Stimulated activated CD4-positive, alpha-beta T cell treated with anti-CD3 and anti-CD28 coated beads, Interleukin-1b, Interleukin-23, amount 100 ng/mL, for 1 hour (primary cell): ENCODE data around the gene ERICH6B.

Experiments
- DNase-seq, 2 donors: peaks; one replicate each; pipeline ENCODE4 v3.0.0-alpha.2; 2020; ENCODE audit warnings: low read depth in 2 of 2

ERICH6B gene

DNA sequence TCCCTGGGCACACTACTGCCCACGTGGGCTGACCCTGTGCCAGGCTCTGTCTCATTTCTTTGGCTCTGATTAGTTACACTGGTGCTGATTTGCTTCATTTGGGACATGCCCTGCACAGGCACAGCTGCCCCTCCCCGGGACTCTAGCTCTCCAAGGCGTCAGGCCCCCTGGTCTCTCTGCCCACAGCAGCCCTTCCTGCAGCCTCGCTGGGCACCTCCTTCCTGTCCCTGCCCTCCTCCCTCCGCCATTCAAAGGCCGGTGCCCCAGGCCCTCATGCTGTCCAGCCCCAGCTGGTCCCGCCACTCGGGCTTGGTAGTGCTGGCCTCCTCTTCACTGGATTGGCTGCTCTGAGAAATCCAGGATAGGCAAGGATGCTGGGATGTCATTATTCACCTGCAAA is 73.1 kb downstream of the ERICH6B start:
- no peak for DNase-seq

DNA sequence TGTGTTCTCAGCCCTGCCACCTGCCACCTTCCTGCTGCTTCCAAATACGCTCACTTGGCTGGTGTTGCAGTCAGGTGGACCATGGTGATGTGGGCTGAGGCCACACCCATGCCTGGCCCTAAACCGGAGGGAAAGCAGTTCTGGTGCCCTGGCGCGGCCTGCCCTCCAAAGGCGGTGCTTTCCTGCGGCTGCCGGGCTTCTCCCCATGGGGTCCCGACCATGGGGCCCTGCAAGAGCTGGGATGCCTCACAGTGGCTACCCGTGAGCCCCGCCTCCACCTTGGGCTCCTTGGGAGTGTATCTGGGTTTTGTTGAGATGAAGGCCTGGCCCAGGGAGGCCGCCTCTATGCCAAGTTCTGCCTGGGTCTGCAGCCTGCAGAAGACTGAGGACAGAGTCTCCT is 73.7 kb downstream of the ERICH6B start:
- no peak for DNase-seq

DNA sequence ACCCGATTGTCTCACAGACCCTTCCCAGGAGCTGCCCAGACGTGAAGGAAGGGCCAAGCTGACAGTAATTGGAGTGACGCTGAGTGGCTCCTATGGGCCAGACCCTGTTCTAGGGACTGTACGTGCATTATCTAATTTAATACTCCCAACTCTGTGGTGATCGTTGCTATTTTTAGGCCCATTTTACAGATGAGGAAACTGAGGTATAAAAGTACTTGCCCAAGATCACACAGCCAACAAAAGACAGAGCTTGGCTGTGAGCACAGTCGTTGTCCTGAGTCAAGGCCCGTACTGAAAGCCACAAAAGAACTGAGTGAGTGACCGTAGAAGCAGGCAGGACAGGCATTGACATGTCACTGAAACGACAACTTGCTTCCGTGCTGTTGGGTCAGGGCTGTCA is 74.7 kb downstream of the ERICH6B start:
- no peak for DNase-seq

DNA sequence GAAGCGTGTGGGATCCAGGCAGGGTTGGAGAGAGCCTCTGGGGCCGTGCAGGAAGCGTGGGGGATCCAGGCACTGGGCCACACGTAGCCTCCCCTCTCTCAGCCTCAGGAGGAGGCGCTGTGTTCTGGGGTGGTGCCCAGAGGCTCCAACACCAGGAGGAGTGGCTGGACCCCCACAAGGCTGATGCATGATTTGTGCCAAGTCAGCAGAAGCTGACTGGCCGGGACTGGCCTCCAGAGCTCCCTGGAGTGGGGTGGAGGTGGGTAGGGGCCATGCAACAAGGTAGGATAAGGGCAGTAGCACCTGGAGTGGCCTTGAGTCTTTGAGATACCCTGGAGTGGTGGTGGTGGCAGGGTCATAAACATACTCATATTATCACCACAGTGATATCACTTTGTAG is 75.3 kb downstream of the ERICH6B start:
- no peak for DNase-seq

DNA sequence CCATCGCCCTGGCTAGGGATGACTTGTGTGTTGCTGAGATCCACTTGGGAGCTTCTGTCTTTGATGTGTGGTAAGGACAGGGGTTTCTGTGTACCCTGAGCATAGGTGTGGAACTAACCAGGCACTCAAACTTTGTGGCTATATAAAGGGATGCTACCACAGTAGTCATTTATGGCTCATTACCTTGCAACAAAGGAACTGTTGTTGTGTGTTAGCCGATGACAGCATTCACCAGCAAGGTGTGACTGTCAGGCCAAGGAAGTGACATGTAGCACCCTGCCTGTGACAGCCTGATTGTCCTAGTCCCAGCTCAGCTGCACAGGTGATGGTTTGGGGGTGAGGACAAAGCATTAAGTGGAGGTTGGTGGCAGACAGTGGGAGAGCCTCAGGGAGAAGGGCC is 77.2 kb downstream of the ERICH6B start:
- no peak for DNase-seq

DNA sequence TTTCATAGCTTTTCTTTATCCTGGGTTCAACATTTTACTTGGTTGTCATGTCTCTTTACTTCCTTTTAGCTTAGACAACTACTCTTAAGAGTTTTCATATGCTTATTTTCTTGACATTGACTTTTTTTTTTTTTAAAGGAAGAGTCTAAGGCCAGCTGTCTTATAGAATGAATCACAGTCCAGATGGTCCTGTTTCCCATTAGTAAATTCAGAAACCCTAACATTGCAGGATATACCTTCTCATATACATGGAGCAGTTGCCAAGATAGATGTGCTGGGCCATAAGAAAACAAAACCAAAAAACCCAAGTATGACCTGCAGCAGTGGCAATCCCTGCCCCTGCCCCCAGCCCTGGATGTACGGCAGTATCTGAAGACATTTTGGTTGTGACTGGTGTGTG is 78.0 kb downstream of the ERICH6B start:
- DNase-seq: no peak

DNA sequence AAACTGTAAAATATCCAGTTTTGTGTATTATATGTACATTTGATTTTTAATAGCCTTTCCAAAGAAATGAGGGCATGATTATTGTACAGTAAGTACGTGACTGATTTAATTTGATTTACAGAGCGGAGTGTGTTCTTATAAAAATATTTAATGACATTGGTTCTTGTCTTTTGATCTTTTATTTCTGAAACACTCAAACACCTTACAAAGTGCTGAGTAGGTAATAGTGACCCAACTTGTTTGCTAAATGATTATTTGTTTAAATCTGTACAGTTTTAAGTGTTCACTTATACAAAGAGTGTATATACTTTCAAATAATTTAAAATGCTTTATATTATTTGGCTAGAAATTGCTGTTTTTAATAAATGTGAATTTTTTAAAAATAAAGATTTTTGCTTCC is 79.3 kb downstream of the ERICH6B start:
- DNase-seq: no peak

DNA sequence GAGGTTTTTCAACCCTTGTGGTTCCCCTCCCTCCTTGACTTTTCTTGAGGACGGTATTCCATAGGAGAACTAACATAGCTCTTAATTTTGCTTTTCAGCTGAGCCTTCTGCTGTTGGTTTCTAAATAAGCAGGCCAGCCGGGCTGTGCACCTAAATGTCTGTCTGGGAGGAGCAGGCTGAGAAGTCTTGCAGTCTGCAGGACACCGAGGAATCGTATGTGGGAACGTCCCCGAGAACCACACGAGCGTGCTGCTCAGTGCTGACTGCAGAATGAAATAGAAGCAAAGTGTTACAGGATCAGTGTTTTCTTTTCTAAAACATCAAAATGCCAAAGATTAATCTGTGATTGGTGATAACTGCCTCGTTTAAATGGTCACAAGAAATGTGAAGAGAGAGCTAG is 80.9 kb downstream of the ERICH6B start:
- DNase-seq: no peak

DNA sequence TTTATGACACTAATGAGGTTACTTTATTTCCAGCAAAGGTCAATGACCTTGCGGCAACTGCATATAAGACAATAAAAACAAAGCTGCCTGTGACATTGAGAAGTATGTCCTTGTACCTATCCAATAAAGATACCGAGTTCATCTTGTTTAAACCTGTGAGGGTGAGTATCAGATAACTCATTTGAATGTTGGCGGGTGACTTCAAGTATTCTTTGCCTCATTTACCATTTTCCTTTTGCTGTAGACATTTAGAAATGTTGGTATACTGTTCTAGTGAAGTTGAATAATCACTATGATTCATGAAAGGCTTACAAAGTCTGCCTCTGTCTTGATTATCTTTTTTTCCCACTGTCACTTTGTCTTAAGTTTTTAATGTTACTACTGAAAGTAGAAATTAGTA is 85.8 kb downstream of the ERICH6B start:
- DNase-seq: no peak

DNA sequence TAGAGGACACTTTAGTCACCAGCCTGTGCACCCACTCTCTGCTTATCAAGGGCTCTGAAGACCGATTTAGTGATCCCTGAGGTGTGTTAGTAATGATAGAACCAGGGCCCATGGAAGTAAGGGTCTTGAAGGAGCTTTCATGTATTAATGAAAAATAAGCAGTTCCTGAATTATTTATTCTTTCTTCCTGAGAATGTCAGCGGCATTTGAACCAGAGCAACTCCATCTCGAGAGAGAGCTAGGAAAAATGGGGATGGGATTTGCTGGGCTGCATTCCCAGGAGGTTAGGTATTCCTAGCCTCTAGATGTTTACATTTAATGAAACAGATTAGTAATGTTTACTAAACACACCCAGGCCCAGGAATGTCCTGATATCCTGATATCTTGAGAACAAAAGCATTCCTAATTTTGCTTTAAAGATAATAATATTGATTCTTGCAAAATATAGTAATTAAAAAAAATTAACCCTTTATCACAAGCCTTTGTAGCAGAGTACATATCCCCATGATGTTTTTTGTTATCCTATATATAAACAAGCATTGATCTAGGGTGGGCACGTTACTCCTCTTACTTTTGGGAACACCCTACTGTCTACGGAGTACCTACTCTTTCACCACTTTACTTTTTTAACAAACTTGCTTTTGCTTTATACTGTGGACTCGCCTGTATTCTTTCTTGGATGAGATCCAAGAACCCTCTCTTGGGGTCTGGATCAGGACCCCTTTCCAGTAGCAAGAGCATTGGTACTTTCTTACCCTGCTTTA is 87.7 kb downstream of the ERICH6B start:
- no peak for DNase-seq

DNA sequence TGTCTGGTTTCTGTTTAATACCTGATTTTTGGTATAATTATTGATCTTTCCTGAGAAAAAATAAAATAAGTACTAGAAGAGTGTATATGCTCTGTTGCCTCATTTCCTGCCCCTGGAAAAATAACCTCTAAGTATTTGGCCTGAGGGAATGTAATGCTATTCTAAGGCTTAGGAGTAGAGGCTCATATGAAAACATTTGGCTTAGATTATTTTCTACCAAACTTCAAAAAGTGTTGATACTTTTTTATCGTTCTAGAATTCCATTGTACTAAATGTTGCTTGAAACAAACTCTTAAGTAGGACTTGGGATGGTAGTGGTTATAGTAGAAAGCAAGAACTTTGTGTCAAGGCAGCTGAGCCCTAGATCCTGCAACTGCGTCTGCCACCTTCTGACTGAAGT is 93.0 kb downstream of the ERICH6B start:
- DNase-seq: no peak

DNA sequence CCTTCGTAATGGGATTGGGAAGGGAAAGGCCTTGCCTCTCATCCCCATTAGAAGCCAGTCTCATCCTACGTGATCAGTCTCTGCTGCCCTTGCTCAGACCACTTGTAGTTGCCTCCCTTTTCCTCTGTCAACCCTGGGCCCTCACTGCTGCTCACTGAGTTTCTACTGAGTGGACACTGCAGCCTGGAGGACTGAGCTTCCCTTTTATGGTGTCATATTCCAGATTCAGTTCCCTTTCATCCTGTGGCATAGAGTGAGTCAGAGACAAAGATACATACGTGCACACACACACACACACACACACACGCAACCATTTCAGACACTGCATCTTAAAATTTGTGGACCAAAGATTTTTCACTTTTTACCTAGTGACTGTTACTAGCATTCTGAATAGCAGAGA is 94.2 kb downstream of the ERICH6B start:
- no peak for DNase-seq

DNA sequence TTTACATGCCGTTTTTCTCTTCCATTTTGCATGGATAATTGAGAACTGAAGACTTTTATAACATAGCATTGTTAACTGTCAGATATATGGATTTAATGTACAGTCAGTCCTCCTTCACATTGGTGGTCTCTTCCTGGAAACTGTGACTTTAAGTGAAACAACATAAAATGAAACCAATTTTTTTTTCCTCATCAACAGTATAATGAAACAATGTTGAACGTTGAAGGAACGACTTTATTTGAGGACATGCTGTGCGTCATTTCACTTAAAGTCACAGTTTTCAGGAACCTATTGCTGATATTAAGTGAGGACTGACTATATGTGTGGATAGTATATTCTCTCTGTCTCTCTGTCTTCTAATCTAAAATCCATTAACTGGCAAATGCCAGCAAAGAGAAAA is 96.0 kb downstream of the ERICH6B start:
- no peak for DNase-seq

DNA sequence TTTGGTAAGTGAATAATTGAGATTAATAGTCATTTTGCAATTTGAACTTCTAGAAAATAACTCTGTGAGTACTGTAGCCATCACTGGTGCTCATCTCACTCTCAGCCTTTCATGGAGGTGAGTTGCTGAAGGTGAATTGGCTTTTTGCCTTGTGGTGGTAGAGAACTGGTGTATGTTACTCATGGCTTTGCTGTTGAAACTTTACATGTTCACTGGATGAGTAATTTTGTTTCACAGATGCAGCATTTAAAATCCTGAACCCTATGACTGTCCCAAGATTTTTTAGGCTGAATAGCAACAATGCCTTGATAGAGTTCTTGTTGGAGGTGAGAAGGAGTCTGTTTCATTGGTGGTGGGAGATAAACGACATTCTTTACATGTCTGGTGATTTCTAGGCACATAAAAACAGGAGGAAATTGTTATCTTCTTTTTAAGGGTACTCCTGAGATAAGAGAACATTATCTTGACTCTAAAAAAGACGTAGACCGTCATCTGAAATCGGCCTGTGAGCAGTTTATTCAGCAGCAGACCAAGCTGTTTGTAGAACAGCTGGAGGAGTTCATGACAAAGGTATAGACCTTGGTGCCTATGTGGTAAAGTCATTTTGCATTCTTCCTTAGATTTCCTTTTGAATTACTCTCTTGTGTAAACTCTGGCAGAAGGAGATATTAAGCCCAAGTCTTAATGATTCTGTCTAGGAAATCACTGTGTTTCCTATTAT is 96.9 kb downstream of the ERICH6B start:
- DNase-seq: no peak

DNA sequence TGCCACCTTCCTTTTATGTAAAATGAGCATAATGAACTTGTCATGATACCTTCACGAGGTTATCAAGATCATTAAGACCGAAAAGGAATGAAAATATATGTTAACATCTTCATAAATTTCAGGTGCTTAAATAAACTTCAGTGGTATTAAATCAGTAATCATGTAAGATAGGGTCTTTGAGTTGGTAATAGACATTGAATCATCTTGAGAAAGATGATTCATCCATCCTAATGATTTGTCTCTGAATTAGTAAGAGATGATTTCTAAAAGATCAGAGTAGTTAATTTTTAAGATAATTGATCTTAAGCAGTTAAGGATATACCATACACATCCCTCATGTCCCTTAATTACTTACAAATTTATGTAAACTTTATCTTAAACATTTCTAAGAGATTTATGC is 98.8 kb downstream of the ERICH6B start:
- DNase-seq: no peak

DNA sequence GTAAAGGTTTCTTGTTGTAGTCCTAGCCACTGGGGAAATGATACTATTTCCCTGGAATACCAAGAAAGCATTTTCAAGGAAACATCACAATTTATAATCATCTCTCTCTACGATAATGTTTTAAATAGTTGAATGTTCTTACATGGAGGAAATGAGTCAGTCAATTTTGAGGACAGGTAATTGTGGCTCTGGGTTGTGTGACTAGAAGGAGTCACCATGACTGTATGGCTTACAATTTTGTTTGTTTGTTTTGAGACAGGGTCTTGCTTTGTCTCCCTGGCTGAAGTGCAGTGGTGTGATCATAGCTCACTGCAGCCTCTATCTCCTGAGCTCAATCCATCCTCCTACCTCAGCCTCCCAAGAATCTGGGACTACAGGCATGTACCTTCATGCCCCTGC is 103.4 kb downstream of the ERICH6B start:
- DNase-seq: no peak

DNA sequence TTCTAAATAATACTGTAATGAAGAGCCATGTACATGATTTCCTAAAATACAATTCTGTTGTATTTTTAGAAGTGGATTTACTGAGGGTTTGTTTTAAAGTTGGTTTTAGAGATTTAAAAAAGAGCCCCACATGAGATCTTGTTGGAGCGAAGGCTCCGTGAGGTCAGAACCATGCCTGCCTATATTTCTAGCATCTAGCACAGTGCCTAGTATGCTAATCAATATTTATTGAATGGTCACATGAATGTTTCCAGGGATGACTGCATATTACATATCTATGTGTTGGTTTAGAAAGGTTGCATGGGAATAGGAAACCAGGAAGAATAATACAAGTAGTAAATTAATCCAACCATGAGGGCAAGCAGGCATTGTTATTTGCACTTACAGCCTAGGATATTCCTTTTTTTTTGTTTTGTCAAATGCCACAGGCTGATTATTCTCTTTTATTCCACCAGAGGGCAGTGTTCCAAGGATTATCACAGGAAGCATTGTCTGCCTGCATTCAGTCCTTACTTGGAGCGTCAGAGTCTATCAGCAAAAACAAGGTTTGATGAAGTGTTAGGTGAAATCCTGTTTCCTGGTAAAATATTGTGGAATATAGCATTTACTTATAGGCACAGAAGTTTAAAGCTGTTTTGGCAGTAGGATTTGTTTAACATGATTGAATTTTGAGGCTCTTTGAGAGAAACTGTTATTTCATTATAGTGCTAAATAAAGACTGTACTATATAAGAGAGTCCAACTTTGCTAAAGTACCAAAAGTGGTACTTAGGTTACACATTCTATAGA is 104.0 kb downstream of the ERICH6B start:
- DNase-seq: no peak

DNA sequence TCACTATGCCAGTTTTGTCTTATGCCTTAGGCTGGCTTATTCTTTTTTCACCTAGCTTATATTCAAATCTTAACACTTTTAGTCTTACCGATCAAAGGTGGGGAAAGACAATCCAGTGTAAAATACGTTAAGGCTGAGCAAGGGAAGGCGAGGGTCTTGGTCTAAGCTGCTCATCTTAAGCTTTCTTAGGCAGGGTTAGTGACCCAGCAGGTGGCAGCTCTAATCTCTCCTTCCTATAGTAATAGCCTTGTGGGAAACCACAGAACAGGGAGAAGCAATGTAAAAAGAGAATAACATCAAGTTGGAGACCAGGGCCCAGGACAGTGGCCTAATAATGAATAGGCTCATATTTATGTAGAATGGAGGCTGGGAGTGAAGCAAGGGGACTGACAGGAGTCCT is 104.9 kb downstream of the ERICH6B start:
- no peak for DNase-seq

DNA sequence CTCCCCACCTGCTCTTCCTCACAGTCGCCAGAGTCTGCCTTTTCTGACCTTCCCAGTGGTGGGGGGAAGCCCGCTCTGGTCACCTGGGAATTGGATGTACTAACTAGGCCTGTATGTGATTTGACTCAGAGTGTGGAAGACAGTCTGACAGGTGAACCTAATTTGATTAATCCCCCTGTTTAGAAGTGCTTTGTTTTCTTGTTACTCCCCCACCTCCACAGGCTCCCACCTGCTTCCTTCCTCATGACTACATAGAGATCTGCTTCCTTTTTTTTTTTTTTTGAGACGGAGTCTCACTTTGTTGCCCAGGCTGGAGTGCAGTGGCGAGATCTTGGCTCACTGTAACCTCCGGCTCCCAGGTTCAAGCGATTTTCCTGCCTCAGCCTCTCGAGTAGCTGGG is 106.8 kb downstream of the ERICH6B start:
- no peak for DNase-seq

DNA sequence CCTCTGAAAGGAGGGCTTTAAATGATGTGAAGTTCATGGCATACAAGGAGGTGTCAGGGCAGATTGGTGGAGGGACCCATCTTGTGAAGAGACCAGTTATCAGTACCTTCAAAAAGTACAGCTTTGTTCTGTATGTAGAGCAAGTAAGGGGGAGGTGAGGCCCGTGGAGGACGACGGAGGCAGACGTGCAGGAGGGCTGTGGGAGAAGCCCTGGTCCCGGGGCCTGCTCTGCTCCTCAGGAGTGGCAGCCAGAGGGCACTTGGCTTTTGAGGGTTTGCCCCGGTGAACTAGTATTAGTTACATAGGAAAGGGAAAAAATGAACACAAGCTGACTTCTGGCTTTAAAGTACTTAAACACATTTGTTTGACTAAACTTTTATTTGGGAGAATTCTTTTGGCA is 108.7 kb downstream of the ERICH6B start:
- DNase-seq: no peak

DNA sequence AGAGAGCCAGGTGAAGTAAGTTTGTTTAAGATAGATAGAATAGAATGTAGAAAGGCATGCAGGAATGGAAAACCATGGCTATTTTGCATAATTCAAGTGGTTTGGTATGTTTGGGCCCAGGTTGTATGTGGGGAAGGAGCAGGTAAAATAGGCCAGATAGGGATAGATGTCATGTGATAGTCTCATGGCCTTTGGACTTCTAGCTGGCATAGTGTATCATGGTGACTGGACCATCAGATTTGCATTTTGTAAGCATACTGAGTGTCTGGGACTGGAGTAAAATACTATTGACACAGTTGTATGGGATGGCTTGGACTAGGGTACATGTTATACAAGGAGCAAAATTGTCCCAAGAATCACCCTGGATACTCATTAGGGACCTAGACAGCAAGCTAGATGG is 111.9 kb downstream of the ERICH6B start:
- DNase-seq: no peak

DNA sequence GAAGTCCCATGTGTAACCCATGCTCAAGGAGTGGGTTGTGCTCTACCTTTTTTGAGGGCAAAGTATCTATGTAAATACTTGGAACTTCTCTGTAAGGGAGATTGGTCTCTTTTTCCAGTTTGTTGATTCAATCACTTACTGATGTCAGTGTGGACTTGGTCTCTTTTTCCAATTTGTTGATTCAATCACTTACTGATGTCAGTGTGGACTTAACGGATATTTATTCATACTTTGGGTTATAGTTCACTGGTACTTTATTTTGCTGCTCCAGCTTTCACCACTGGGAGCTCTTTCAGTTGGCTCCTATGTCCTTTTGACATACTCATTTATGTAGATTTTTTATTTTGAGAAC is 114.4 kb downstream of the ERICH6B start:
- no peak for DNase-seq
